GM06990 (cell line): ENCODE results near the gene DBNDD1.

ENCODE experiments used
- DNase-seq: peaks from one replicate; pipeline ENCODE4 v3.0.0-alpha.2; 2011; ENCODE audit not compliant: insufficient read length; ENCODE audit errors: extremely low read depth
- H3K27me3 ChIP-seq: replicated peaks from 2 replicates; pipeline ENCODE4 v1.6.0; 2011; ENCODE audit warnings: low read length; ENCODE audit not compliant: control insufficient read depth, insufficient read depth
- H3K36me3 ChIP-seq: 2 replicates; pipeline ENCODE4 v1.5.1; 2011; ENCODE audit warnings: low read length; ENCODE audit not compliant: control insufficient read depth, insufficient read depth
- H3K4me3 ChIP-seq: replicated peaks from 2 replicates; pipeline ENCODE4 v1.5.1; 2011; ENCODE audit warnings: low read depth, mild to moderate bottlenecking, control low read depth, low read length
- CTCF ChIP-seq: IDR thresholded peaks from 2 replicates; pipeline ENCODE4 v1.5.1; 2011; ENCODE audit warnings: low read length, control low read depth, mild to moderate bottlenecking, inconsistent platforms; ENCODE audit not compliant: insufficient read depth, poor library complexity, severe bottlenecking

Gene DBNDD1

GRCh38 chr16:90046971-90047713 lies 27.9 kb upstream of the DBNDD1 start:
- H3K27me3 ChIP-seq, result no peaks in the 10 kb centered on the region
- no peak for TF ChIP-seq CTCF
- DNase-seq, result no peak
- no peak overlapping the region for H3K4me3 ChIP-seq
- no peaks in the 10 kb centered on the region for H3K36me3 ChIP-seq

DNA sequence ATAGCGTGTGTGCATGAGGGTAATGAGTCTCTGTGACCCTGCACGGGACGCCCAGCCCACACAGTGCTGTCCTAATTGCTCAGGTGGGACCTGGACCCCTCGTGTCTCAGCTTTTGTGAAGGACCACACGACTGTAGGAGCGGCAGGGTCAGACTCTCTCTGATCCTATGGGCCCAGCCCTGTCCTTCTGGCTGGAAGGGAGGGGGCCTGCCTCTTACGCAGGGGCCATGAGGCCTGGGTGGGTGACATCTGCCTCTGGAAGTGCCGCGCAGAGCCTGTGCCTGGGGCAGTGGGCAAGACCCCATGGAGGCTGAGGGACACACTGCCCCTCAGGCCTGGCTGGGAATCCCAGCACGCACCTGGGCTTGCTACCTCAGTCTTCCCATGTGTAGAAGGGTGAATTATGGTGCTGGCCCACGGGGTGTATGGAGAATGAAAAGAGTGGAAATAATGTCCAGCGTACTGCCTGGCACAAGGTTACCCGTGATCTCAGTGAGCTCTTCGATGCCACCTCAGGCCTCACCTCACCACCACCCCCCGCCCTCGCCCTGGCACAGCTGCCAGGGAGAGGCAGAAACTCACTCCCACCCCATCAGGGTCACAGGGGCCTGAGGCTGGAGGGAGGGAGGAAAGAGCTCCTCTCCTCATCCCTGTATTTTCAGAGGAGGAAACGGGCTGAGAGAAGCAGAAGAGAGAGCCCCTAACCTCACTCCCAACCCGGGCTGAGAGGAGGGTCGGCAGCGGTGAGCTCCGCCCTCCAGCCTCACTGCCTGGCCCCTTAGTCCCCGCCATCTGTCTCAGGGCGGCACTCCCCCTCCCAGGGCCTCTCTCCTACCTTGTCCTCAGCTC lies 27.1 kb upstream of the DBNDD1 start:
- no peak overlapping the region for H3K4me3 ChIP-seq
- DNase-seq, result no peak
- no peaks in the 10 kb centered on the region for H3K36me3 ChIP-seq
- H3K27me3 ChIP-seq, result no peaks in the 10 kb centered on the region
- TF ChIP-seq CTCF, result no peak

- TF ChIP-seq CTCF, result no peak
- DNase-seq, result no peak
- Histone ChIP-seq H3K27me3 (no peaks in the 10 kb centered on the region), H3K36me3 (no peaks in the 10 kb centered on the region), H3K4me3 (no peak overlapping the region)
Observed at GRCh38 chr16:90044111-90044551, 24.9 kb upstream of the DBNDD1 start.

- H3K4me3 ChIP-seq, result no peak overlapping the region
- no peak for DNase-seq
- H3K27me3 ChIP-seq, result no peaks in the 10 kb centered on the region
- TF ChIP-seq CTCF, result no peak
- no peaks in the 10 kb centered on the region; the same call in 1 of the 2 replicates for H3K36me3 ChIP-seq
Observed at GRCh38 chr16:90043526-90043925, 24.3 kb upstream of the DBNDD1 start.

DNA sequence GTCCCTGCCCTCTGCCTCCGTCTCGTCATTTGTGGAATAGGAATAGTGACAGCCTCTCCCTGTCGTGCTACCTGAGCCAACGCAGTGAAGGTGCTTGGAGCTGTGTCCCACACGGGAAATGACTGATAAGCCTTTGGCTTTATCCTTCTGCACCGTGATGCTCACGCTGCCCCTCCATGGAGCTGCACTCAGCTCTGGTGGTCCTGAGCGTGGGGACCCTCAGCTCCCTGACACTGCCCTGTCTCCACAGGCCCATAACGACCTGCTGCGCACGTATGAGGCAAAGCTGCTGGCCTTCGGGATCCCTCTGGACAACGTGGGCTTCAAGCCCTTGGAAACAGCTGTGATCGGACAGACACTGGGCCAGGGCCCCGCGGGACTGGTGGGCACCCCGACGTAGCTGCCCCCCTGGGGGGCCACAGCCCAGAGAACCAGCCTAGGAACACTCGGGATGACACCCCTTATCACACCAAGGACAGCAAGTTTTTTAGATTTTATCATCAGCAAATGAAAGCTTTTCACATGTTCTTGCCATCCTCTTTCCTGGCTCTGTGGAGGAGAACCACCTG lies 23.8 kb upstream of the DBNDD1 start:
- no peak for TF ChIP-seq CTCF
- H3K4me3 ChIP-seq, result no peak overlapping the region
- no peaks in the 10 kb centered on the region; the same call in 1 of the 2 replicates for H3K36me3 ChIP-seq
- DNase-seq, result no peak
- H3K27me3 ChIP-seq, result no peaks in the 10 kb centered on the region
